ENCODE data around the gene JUP.

Gene JUP

GRCh38 chr17:41717408-41718286 is 68.9 kb downstream of the JUP start:
- no peak for DNase-seq

DNA sequence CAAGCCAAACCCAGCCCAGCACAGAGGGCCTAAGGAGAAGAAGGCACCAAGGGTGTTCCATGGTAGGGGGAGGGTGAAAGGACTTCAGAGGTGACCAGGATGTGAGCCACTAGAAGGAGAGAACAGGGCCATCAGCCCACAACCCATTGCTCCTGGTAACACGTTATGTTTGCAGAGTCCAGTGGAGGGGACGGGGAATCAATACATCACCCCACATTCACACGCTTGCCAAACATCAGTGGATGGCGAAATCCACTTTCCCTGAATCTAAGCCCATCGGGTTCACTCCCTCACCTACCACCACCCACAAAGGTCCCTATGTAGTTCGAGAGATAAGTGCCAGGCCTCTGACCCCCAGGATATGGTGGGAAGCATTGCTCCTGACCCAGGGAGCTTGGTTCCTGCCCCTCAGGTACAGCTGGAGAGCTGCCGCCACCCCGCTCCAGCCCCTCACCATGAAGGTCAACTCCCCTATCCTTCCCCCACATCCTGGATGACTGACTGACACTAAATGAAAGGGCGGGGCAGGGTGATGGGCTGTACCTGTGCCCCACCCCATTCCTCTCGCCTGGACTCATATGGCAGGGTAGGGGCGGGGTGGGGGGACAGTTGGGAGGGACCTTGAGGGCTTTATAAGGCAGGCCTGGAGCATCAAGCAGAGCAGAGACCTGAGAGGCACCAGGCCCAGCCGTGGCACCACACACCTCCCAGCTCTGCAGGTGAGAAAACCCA is 74.7 kb downstream of the JUP start, which contains the start of gene GAST:
Gene GAST (plus strand): TSS at position 663 of the 732 bp plus-strand sequence. CDS start 3,106 bp downstream, outside the sequence.
- DNase-seq: no peak

- DNase-seq: peak; percentile 48
Measured at GRCh38 chr17:41710472-41711090, 75.9 kb downstream of the JUP start.

GRCh38 chr17:41707803-41708669 is 78.5 kb downstream of the JUP start:
- DNase-seq: no peak

GRCh38 chr17:41705271-41705991 is 81.1 kb downstream of the JUP start:
- no peak for DNase-seq
